NCI-H2196 (cell line): ENCODE data around the gene KLK4.

Source experiments
- DNase-seq: peaks from one replicate; lab custom pipeline; 2025; ENCODE audit not compliant: unreplicated experiment; lab: John Stamatoyannopoulos, UW

KLK4 gene

GRCh38 chr19:50880241-50880640 lies 31.0 kb downstream of the KLK4 start:
- DNase-seq = no peak

GRCh38 chr19:50878851-50879250 lies 32.3 kb downstream of the KLK4 start:
- DNase-seq = no peak

DNA sequence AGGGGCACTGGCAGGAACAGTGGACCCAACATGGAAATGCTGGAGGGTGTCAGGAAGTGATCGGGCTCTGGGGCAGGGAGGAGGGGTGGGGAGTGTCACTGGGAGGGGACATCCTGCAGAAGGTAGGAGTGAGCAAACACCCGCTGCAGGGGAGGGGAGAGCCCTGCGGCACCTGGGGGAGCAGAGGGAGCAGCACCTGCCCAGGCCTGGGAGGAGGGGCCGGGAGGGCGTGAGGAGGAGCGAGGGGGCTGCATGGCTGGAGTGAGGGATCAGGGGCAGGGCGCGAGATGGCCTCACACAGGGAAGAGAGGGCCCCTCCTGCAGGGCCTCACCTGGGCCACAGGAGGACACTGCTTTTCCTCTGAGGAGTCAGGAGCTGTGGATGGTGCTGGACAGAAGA lies 33.9 kb downstream of the KLK4 start:
- peak; percentile 47 for DNase-seq

GRCh38 chr19:50876456-50876855 lies 34.7 kb downstream of the KLK4 start:
- no peak for DNase-seq

DNA sequence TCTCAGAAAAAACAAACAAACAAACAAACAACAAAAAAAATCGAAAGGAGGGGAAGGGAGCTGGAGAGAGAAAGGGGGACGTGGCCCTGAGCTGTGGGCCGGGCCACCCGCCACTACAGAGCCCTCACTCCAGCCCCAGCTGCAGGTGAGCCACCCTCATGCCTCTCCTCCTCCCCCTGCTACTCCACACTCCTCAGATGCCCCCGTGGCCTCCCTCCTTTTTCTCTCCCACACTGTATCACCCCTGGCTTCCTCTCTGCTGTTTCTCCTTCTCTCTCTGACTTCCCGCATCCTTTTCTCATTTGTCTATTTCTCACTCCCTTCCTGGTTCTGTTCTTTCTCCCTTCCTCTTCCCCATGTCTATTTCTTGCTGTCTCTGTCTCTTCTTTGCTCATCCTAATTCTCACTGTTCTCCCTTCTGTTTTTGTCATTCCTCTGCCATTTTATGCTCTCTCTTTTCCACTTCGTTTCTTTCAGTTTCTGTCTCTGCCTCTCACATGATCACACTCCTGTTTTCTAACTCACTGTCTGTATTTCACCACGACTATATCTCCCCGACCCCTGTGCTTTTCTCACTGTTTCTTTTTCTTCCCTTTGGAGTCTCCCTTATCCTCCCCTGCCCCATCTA lies 35.3 kb downstream of the KLK4 start:
- no peak for DNase-seq

- DNase-seq = no peak
These were observed 37.0 kb downstream of the KLK4 start for GRCh38 chr19:50874211-50874610.

DNA sequence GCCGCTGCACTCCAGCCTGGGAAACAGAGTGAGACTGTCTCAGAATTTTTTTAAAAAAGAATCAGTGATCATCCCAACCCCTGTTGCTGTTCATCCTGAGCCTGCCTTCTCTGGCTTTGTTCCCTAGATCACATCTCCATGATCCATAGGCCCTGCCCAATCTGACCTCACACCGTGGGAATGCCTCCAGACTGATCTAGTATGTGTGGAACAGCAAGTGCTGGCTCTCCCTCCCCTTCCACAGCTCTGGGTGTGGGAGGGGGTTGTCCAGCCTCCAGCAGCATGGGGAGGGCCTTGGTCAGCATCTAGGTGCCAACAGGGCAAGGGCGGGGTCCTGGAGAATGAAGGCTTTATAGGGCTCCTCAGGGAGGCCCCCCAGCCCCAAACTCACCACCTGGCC lies 38.1 kb downstream of the KLK4 start, which contains the start of gene KLK2:
TSS of gene KLK2 (plus strand) at position 384 of the 400 bp plus-strand sequence. CDS start 35 bp downstream, outside the sequence.
- DNase-seq = no peak

DNA sequence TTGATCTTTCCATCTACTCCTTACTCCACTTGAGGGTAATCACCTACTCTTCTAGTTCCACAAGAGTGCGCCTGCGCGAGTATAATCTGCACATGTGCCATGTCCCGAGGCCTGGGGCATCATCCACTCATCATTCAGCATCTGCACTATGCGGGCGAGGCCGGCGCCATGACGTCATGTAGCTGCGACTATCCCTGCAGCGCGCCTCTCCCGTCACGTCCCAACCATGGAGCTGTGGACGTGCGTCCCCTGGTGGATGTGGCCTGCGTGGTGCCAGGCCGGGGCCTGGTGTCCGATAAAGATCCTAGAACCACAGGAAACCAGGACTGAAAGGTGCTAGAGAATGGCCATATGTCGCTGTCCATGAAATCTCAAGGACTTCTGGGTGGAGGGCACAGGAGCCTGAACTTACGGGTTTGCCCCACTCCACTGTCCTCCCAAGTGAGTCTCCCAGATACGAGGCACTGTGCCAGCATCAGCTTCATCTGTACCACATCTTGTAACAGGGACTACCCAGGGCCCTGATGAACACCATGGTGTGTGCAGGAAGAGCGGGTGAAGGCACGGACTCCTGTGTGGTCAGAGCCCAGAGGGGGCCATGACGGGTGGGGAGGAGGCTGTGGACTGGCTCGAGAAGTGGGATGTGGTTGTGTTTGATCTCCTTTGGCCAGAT lies 40.6 kb downstream of the KLK4 start:
- no peak for DNase-seq

DNA sequence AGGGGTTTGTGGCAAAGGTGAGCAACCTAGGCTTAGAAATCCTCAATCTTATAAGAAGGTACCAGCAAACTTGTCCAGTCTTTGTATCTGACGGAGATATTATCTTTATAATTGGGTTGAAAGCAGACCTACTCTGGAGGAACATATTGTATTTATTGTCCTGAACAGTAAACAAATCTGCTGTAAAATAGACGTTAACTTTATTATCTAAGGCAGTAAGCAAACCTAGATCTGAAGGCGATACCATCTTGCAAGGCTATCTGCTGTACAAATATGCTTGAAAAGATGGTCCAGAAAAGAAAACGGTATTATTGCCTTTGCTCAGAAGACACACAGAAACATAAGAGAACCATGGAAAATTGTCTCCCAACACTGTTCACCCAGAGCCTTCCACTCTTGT lies 41.7 kb downstream of the KLK4 start:
- DNase-seq = no peak

- no peak for DNase-seq
These were observed 49.5 kb downstream of the KLK4 start for GRCh38 chr19:50861496-50862286.

- DNase-seq = no peak
These were observed 50.2 kb downstream of the KLK4 start for GRCh38 chr19:50861010-50861409.

DNA sequence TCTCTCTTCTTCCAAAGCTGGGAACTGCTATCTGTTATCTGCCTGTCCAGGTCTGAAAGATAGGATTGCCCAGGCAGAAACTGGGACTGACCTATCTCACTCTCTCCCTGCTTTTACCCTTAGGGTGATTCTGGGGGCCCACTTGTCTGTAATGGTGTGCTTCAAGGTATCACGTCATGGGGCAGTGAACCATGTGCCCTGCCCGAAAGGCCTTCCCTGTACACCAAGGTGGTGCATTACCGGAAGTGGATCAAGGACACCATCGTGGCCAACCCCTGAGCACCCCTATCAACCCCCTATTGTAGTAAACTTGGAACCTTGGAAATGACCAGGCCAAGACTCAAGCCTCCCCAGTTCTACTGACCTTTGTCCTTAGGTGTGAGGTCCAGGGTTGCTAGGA lies 51.3 kb downstream of the KLK4 start:
- no peak for DNase-seq

GRCh38 chr19:50858886-50859285 lies 52.3 kb downstream of the KLK4 start:
- peak; percentile 76 for DNase-seq

DNA sequence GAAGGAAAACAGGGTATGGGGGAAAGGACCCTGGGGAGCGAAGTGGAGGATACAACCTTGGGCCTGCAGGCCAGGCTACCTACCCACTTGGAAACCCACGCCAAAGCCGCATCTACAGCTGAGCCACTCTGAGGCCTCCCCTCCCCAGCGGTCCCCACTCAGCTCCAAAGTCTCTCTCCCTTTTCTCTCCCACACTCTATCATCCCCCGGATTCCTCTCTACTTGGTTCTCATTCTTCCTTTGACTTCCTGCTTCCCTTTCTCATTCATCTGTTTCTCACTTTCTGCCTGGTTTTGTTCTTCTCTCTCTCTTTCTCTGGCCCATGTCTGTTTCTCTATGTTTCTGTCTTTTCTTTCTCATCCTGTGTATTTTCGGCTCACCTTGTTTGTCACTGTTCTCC lies 53.8 kb downstream of the KLK4 start:
- no peak for DNase-seq
